Tibial artery (tissue), 4 donors: ENCODE results near the gene NCF4.

Experiments
- DNase-seq, 2 donors: peaks; one replicate each; pipeline ENCODE4 v3.0.0-alpha.2; 2019
- H3K27ac ChIP-seq, 2 donors: fragments of 200-600 bp; sonication (generic) in 1 of 2; 1 replicate in 1 of 2; 2 replicates in 1 of 2; pipeline ENCODE4 v1.5.1; 2018 to 2019; ENCODE audit warnings: mild to moderate bottlenecking in 1 of 2
- H3K27me3 ChIP-seq, 2 donors: fragments of 200-600 bp; sonication (generic) in 1 of 2; one replicate each; pipeline versions ENCODE4 v1.5.1 to v1.6.0; 2016 to 2019
- H3K36me3 ChIP-seq, 3 donors: fragments of 200-600 bp; sonication (generic) in 2 of 3; one replicate each; pipeline ENCODE4 v1.5.1; 2016 to 2019; ENCODE audit warnings: mild to moderate bottlenecking in 2 of 3
- H3K4me1 ChIP-seq, 4 donors: fragments of 200-600 bp; sonication (generic) in 2 of 4; 1 replicate in 3 of 4; 2 replicates in 1 of 4; pipeline ENCODE4 v1.5.1; 2016 to 2019
- H3K4me3 ChIP-seq, 2 donors: fragments of 200-600 bp; sonication (generic) in 1 of 2; 1 replicate in 1 of 2; 2 replicates in 1 of 2; pipeline ENCODE4 v1.5.1; 2018 to 2019; ENCODE audit warnings: mild to moderate bottlenecking in 2 of 2
- H3K9me3 ChIP-seq, 3 donors: fragments of 200-600 bp; sonication (generic) in 1 of 3; one replicate each; pipeline ENCODE4 v1.5.1; 2016 to 2019
- intact Hi-C: fragments of 100-400 bp; cut with DNase I; formaldehyde crosslinking; loops from one replicate; pipeline ENCODE4 v1.15.0; 2023; ENCODE audit warnings: low total_unique reads
- TF ChIP-seq, protein P1 (sequence below), 2 experiments: fragments of 200-600 bp in 1 of 2; fragments of 450-650 bp in 1 of 2; IDR thresholded peaks; one replicate each; pipeline ENCODE4 v1.5.1; 2017 to 2019; ENCODE audit warnings: antibody characterized with exemption in 2 of 2, mild to moderate bottlenecking in 1 of 2, moderate library complexity in 1 of 2

The NCF4 gene

GRCh38 chr22:36875741-36876140 is 14.9 kb downstream of the NCF4 start:
- DNase-seq, result no peak
- intact Hi-C loops, result no loop called here
- Histone ChIP-seq H3K9me3 (peaks cover 0 to 1% (median 1%) of the 10 kb centered on the region in 3 donors), H3K36me3 (no peaks in the 10 kb centered on the region), H3K4me3 (no peak overlapping the region), H3K27me3 (peaks cover 0 to 27% of the 10 kb centered on the region in 2 donors), H3K4me1 (peaks cover 0 to 10% (median 0%) of the 10 kb centered on the region in 4 donors), H3K27ac (no peak overlapping the region)
- TF ChIP-seq, protein P1, sequence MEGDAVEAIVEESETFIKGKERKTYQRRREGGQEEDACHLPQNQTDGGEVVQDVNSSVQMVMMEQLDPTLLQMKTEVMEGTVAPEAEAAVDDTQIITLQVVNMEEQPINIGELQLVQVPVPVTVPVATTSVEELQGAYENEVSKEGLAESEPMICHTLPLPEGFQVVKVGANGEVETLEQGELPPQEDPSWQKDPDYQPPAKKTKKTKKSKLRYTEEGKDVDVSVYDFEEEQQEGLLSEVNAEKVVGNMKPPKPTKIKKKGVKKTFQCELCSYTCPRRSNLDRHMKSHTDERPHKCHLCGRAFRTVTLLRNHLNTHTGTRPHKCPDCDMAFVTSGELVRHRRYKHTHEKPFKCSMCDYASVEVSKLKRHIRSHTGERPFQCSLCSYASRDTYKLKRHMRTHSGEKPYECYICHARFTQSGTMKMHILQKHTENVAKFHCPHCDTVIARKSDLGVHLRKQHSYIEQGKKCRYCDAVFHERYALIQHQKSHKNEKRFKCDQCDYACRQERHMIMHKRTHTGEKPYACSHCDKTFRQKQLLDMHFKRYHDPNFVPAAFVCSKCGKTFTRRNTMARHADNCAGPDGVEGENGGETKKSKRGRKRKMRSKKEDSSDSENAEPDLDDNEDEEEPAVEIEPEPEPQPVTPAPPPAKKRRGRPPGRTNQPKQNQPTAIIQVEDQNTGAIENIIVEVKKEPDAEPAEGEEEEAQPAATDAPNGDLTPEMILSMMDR (IDR thresholded peaks at IDR 0.05), result no peak

GRCh38 chr22:36879775-36880174 is 19.0 kb downstream of the NCF4 start:
- no peak for DNase-seq
- H3K4me3 ChIP-seq, result no peak overlapping the region
- no peaks in the 10 kb centered on the region for H3K36me3 ChIP-seq
- no peak overlapping the region for H3K27ac ChIP-seq
- TF ChIP-seq, protein P1 (IDR thresholded peaks at IDR 0.05), result no peak
- peaks cover 6 to 21% (median 20%) of the 10 kb centered on the region in 3 donors for H3K9me3 ChIP-seq
- intact Hi-C loops, result no loop called here
- H3K4me1 ChIP-seq, result peaks cover 0 to under 1% (median 0%) of the 10 kb centered on the region in 4 donors
- peaks cover 0 to 17% of the 10 kb centered on the region in 2 donors for H3K27me3 ChIP-seq

DNA sequence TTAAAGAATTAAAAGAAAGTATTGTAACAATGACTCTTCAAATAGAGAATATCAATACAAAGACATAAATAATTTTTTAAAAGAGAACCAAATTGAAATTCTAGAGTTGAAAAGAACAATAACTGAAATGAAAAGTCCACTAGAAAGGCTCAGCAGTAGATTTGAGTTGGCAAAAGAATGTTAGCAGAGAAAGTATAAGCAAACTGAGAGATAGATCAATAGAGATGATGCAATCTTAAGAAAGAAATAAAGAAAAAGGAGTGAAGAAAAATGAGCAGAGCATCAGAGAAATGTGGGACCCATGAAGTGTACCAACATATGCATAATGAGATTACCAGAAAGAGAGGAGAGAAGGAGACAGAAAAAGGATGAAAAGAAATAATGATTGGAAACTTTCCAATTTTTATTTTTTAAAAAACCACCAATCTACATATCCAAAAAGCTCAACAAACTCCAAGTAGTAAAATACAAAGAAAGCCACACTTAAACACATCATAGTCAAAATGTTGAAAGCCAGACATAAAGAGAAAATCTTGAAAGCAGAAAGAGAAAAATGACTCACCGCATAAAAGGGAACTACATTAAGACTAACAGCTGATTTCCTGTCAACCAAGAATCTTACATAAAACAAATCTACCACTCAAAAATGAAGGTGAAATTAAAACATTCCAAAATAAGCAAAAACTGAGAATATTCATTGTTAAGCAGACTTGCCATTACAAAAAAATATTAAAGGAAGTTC is 20.9 kb downstream of the NCF4 start:
- H3K27me3 ChIP-seq, result peaks cover 0 to 15% of the 10 kb centered on the region in 2 donors
- DNase-seq, result no peak
- TF ChIP-seq, protein P1 (IDR thresholded peaks at IDR 0.05), result no peak
- H3K27ac ChIP-seq, result no peak overlapping the region
- H3K4me1 ChIP-seq, result no peaks in the 10 kb centered on the region
- intact Hi-C loops, result no loop called here
- H3K36me3 ChIP-seq, result no peaks in the 10 kb centered on the region
- H3K4me3 ChIP-seq, result no peak overlapping the region
- H3K9me3 ChIP-seq, result peaks cover 6 to 21% (median 20%) of the 10 kb centered on the region in 3 donors

DNA sequence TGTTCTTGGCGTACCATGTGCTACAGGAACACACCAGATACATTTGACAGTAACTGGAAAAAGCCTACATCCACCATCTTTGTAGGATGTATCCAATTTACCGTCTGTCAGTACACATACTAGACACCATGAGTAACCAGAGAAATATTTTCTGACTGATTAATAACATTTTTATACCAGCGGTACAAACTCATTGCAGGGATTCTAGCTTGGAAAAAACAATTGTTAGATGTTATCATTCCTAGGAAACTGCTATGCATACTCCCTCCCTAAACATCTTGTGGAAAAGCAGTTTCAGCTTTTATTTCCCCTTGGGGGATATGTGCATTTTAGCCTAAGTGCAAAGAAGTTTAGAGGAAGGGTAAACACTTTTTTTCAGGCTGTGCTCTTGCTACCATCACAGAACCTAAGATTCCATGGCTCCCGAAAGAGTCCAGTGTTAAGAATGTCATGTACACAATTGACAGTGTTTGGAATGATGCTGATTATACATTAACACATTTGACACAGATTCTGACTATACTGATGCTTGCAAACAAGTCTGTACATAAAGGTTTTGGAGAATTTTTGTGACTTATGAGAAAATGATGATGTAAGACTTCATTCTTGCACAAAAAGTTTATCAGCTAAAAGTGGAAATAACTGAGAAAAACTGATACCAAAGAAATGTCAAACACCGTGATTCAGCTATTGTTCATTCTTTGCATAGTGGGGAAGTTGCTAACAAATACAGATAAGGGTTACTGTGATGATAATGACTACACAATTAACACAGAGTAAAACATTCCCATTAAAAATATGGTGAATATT is 23.7 kb downstream of the NCF4 start:
- Histone ChIP-seq H3K9me3 (peaks cover 6 to 21% (median 20%) of the 10 kb centered on the region in 3 donors), H3K27ac (no peak overlapping the region), H3K27me3 (peaks cover 0 to 5% of the 10 kb centered on the region in 2 donors), H3K4me3 (no peak overlapping the region), H3K36me3 (no peaks in the 10 kb centered on the region), H3K4me1 (no peaks in the 10 kb centered on the region)
- TF ChIP-seq, protein P1 (IDR thresholded peaks at IDR 0.05), result no peak
- no peak for DNase-seq
- intact Hi-C loops, result no loop called here

- Histone ChIP-seq H3K4me3 (no peak overlapping the region), H3K4me1 (no peaks in the 10 kb centered on the region), H3K9me3 (peaks cover 6 to 21% (median 20%) of the 10 kb centered on the region in 3 donors), H3K27ac (no peak overlapping the region), H3K27me3 (peaks cover 0 to 5% of the 10 kb centered on the region in 2 donors), H3K36me3 (no peaks in the 10 kb centered on the region)
- DNase-seq, result no peak
- TF ChIP-seq, protein P1 (IDR thresholded peaks at IDR 0.05), result no peak
- intact Hi-C loops, result no loop called here
These were observed 24.7 kb downstream of the NCF4 start for GRCh38 chr22:36885474-36885873.
